ENCODE data around the gene RBM14. TPM values are rescaled to one million over a fixed set of nuclear protein-coding genes. Genes with fewer than 3 reads are reported as not detected.
"Not testable (repeated sequence)": the region's sequence is repeated elsewhere in the genome, so short reads cannot be mapped to it uniquely, and the experiment has no call there.

Gene RBM14
- total RNA-seq, 4 donors from 2014 or later: 31.8 to 76.9 (median 62.9) TPM

DNA sequence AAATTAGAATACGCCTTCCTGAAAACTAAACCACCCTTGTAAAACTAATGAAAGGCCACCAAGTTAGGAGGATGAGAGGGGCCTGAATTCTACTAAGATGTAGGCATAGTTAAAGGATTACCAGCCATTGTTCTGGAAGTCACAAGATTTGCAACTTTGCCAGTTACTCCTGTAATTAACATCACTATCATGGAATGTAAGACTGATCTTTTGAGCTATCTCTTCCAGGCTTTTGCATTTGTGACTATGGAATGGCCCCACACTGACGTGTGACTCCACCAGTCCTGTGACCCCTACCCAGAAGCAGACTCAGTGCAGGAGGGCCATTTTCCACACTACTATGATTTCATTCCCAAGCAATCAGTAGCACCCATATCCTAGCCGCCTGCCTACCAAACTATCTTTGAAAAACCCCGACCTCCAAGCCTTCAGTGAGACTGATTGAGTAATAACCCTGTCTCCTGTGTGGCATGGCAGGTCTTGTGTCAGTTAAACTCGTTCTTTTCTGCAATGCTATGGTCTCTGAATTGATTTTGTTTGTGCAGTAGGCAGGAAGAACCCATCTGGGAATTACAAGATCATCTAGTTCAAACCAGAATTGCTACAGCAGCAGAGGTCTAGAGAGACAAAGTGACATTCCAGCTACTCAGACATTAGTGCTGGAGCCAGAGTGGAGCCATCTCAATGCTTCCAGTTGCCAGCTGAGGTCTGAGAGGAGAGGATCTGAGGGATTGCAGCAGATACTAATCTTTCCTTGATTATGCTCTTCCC is 46.2 kb upstream of the RBM14 start:
- TF ChIP-seq POLR2A (IDR thresholded peaks at IDR 0.05): no peak
- TF ChIP-seq, protein P1, sequence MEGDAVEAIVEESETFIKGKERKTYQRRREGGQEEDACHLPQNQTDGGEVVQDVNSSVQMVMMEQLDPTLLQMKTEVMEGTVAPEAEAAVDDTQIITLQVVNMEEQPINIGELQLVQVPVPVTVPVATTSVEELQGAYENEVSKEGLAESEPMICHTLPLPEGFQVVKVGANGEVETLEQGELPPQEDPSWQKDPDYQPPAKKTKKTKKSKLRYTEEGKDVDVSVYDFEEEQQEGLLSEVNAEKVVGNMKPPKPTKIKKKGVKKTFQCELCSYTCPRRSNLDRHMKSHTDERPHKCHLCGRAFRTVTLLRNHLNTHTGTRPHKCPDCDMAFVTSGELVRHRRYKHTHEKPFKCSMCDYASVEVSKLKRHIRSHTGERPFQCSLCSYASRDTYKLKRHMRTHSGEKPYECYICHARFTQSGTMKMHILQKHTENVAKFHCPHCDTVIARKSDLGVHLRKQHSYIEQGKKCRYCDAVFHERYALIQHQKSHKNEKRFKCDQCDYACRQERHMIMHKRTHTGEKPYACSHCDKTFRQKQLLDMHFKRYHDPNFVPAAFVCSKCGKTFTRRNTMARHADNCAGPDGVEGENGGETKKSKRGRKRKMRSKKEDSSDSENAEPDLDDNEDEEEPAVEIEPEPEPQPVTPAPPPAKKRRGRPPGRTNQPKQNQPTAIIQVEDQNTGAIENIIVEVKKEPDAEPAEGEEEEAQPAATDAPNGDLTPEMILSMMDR (IDR thresholded peaks at IDR 0.05): no peak
- 53 to 59% methylated on average over 5 of the region's 5 CpGs for WGBS, 2 donors

DNA sequence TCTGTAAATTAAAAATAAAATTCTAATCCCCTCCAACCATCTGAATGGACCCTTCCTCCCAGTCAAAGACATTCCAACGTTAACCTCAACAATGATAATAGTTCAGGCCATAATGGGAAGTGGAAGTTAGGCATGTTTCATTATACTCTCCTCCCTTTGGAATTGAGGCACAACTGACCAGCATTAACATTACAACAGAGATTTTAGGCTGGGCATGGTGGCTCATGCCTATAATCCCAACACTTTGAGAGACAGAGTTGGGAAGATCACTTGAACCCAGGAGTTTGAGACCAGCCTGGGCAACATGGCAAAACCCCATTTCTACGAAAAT is 45.6 kb upstream of the RBM14 start:
- Histone ChIP-seq H3K4me3 (replicated peaks in 1 of 3) (no peak overlapping the region), H3K27me3 (no peaks in the 10 kb centered on the region), H3K36me3 (no peaks in the 10 kb centered on the region), H3K27ac (no peak overlapping the region), H3K9me3 (no peaks in the 10 kb centered on the region), H3K4me1 (peaks cover 3 to 32% of the 10 kb centered on the region in 2 donors)
- TF ChIP-seq POLR2A (IDR thresholded peaks at IDR 0.05): no peak
- TF ChIP-seq, protein P1 (IDR thresholded peaks at IDR 0.05): no peak
- intact Hi-C loops (cut with DNase I): no loop called here
- DNase-seq: no peak
- 55 to 59% methylated on average over 2 of the region's 2 CpGs for WGBS, 2 donors

More for the DNA sequence above, 46.2 kb upstream of the RBM14 start:
- Histone ChIP-seq H3K9me3 (no peaks in the 10 kb centered on the region), H3K4me3 (replicated peaks in 1 of 3) (no peak overlapping the region), H3K27ac (peak overlapping the region in 2 of 3 donors; percentile 4 to 11), H3K27me3 (no peaks in the 10 kb centered on the region), H3K36me3 (no peaks in the 10 kb centered on the region), H3K4me1 (peaks cover 3 to 32% of the 10 kb centered on the region in 2 donors)
- DNase-seq: peak in 1 of 2 donors; percentile 40
- intact Hi-C loops (cut with DNase I): no loop called here

DNA sequence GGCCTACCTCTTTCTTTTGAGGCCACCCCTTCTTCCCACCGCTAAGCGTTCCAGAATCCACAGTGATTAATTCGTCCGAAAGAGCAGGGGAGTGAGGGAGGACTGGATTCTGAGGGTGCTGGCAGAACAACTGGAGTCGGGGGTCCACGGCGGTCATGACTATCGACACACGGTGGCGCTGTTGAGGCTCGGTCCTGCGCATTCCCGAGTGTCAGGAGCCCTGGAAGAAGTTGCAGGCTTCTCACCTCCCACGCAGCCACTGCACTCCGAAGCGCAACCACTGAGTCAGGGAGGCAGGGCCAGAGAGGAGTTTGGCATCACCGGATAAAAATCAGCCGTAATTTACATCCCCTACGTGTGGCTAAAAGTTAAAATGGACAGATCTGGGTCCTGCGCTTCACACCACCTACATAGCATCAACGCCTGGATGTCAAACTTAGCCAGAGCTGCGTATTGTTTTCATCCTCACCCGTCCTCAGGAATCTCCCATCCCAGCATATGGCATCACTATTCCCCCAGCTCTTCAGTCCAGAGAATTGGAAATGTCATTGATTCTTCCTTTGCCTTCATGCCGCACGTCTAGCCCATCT is 37.3 kb upstream of the RBM14 start:
- Histone ChIP-seq H3K36me3 (no peaks in the 10 kb centered on the region), H3K4me1 (no peaks in the 10 kb centered on the region), H3K27me3 (no peaks in the 10 kb centered on the region), H3K27ac (no peak overlapping the region), H3K9me3 (no peaks in the 10 kb centered on the region), H3K4me3 (replicated peaks in 1 of 3) (no peak overlapping the region)
- DNase-seq: peak; percentile 81 to 82
- intact Hi-C loops (cut with DNase I): loop anchor here (2.0 kb wide), 1 partner anchor 100 kb away; no protein-coding TSS in a partner anchor
- 17 to 20% methylated on average over 25 of the region's 25 CpGs for WGBS, 2 donors
- TF ChIP-seq POLR2A (IDR thresholded peaks at IDR 0.05): no peak
- TF ChIP-seq, protein P1 (IDR thresholded peaks at IDR 0.05): peak; percentile 62 to 87 (median 80)

DNA sequence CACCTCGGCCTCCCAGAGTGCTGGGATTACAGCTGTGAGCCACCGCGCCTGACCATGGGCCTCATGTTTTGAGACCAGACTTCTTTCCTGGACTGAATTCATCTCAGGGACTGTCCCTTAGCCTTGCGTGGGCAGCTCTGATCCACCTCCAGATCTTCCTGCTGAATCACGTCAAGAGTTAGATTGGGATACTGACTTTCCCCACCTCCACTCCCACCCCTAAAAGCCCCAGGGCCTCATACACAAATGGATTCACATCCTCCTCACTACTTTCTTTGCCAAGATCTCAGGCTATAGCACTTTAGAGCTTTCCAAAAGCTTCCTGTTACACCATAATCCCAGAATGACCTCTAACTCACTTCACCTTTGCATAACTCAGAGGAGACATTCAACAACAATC is 35.6 kb upstream of the RBM14 start:
- no peak for TF ChIP-seq POLR2A (IDR thresholded peaks at IDR 0.05)
- TF ChIP-seq, protein P1 (IDR thresholded peaks at IDR 0.05): no peak
- no peak overlapping the region for H3K4me3 ChIP-seq (replicated peaks in 1 of 3)
- no peaks in the 10 kb centered on the region for H3K36me3 ChIP-seq
- WGBS, 2 donors: 83 to 85% methylated on average over 5 of the region's 5 CpGs
- no peak for DNase-seq
- intact Hi-C loops (cut with DNase I): no loop called here
- no peak overlapping the region for H3K27ac ChIP-seq
- no peaks in the 10 kb centered on the region for H3K9me3 ChIP-seq
- no peaks in the 10 kb centered on the region for H3K4me1 ChIP-seq
- no peaks in the 10 kb centered on the region for H3K27me3 ChIP-seq

DNA sequence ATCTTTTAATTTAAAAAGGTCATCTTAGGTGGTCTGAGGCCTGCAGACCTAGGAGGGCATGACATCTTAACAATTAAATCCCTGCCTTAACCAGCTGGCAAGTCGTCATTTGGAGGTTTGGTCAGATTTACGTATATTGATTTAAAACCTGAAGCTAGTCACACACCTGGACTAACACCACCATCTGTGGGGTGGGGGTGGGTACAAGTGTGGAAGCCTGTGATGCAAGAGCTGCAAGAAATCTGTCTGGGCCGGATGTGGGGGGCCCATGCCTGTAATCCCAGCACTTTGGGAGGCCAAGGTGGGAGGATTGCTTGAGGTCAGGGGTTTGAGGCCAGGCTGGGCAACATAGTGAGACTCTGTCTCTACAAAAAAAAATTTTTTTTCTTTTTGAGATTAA is 35.2 kb upstream of the RBM14 start:
- no peaks in the 10 kb centered on the region for H3K4me1 ChIP-seq
- TF ChIP-seq, protein P1 (IDR thresholded peaks at IDR 0.05): no peak
- no peak for TF ChIP-seq POLR2A (IDR thresholded peaks at IDR 0.05)
- intact Hi-C loops (cut with DNase I): no loop called here
- H3K36me3 ChIP-seq: no peaks in the 10 kb centered on the region
- no peak overlapping the region for H3K27ac ChIP-seq
- H3K27me3 ChIP-seq: no peaks in the 10 kb centered on the region
- 78 to 82% methylated on average over 3 of the region's 3 CpGs for WGBS, 2 donors
- DNase-seq: no peak
- H3K9me3 ChIP-seq: no peaks in the 10 kb centered on the region
- H3K4me3 ChIP-seq (replicated peaks in 1 of 3): no peak overlapping the region

DNA sequence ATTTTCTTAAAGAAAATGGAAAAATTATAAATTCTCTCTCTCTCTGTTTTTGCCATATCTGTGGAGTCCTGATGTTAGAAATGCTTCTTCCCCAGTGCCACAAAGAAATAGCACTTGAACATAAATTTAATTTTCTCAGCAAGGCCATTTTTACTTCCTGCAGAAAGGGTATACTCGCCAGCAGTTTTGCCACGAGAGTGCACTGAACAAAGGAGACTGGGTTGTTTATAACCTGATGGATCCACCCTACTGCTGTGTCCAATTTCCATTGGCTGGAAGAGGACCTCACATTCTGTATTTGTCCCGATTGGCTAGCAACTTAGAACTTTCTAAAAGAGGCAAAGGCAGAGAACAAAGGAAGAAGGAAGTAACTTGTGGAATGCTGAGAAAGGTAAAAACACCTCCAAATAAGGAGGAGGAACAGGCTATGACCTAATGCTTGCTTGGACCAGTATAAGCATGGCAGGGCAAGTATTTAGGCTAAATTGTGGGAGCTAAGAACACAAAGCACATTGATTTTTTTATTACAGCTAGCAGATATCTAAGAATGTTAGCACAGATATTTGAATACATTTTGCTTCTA is 33.8 kb upstream of the RBM14 start:
- DNase-seq; H3K4me3 ChIP-seq (replicated peaks in 1 of 3); H3K4me1 ChIP-seq; intact Hi-C loops (cut with DNase I); H3K27ac ChIP-seq; H3K9me3 ChIP-seq; H3K27me3 ChIP-seq; H3K36me3 ChIP-seq: not testable (repeated sequence)
- 88 to 95% methylated on average over 3 of the region's 3 CpGs for WGBS, 2 donors

DNA sequence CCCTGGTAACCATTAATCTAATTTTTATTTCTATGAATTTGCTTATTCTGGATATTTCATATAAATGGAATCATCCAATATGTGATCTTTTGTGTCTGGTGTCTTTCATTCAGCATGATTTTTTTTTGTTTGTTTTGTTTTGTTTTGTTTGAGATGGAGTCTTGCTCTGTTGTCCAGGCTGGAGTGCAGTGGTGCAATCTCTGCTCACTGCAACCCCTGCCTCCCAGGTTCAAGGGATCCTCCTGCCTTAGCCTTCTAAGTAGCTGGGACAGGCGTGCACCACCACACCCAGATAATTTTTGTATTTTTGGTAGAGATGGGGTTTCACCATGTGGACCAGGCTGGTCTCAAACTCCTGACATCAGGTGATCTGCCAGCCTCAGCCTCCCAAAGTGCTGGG is 31.0 kb upstream of the RBM14 start:
- H3K4me1 ChIP-seq; intact Hi-C loops (cut with DNase I); H3K36me3 ChIP-seq; DNase-seq; H3K4me3 ChIP-seq (replicated peaks in 1 of 3); H3K9me3 ChIP-seq; H3K27ac ChIP-seq; H3K27me3 ChIP-seq: not testable (repeated sequence)
- WGBS, 2 donors: 75 to 82% methylated on average over 1 of the region's 1 CpG
